ENCODE data around the gene ACOX1.
"Not testable (repeated sequence)": the region's sequence is repeated elsewhere in the genome, so short reads cannot be mapped to it uniquely, and the experiment has no call there.

DNA sequence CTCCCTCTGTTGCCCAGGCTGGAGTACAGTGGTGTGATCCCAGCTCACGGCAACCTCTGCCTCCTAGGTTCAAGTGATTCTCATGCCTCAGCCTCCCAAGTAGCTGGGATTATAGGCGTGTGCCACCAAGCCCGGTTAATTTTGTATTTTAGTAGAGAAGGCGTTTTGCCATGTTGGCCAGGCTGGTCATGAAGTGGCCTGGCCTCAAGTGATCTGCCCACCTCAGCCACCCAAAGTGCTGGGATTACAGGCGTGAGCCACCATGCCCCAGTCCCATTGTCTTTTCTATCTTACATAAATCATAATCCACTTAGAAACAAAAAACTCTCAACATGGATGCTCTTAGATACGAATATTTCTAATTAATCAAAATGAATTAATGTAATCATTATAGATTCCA is 3.8 kb downstream of the ACOX1 start:
- TF ChIP-seq, protein P1, sequence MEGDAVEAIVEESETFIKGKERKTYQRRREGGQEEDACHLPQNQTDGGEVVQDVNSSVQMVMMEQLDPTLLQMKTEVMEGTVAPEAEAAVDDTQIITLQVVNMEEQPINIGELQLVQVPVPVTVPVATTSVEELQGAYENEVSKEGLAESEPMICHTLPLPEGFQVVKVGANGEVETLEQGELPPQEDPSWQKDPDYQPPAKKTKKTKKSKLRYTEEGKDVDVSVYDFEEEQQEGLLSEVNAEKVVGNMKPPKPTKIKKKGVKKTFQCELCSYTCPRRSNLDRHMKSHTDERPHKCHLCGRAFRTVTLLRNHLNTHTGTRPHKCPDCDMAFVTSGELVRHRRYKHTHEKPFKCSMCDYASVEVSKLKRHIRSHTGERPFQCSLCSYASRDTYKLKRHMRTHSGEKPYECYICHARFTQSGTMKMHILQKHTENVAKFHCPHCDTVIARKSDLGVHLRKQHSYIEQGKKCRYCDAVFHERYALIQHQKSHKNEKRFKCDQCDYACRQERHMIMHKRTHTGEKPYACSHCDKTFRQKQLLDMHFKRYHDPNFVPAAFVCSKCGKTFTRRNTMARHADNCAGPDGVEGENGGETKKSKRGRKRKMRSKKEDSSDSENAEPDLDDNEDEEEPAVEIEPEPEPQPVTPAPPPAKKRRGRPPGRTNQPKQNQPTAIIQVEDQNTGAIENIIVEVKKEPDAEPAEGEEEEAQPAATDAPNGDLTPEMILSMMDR (IDR thresholded peaks at IDR 0.05), result not testable (repeated sequence)
- TF ChIP-seq ZNF121 (CRISPR knock-in tag; IDR thresholded peaks at IDR 0.05); ESRRA (CRISPR knock-in tag; IDR thresholded peaks at IDR 0.05; ENCODE audit: borderline replicate concordance): not testable (repeated sequence)
- TF ChIP-seq, protein P2, sequence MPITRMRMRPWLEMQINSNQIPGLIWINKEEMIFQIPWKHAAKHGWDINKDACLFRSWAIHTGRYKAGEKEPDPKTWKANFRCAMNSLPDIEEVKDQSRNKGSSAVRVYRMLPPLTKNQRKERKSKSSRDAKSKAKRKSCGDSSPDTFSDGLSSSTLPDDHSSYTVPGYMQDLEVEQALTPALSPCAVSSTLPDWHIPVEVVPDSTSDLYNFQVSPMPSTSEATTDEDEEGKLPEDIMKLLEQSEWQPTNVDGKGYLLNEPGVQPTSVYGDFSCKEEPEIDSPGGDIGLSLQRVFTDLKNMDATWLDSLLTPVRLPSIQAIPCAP (CRISPR knock-in tag; IDR thresholded peaks at IDR 0.05), result not testable (repeated sequence)
- TF ChIP-seq, protein P3, sequence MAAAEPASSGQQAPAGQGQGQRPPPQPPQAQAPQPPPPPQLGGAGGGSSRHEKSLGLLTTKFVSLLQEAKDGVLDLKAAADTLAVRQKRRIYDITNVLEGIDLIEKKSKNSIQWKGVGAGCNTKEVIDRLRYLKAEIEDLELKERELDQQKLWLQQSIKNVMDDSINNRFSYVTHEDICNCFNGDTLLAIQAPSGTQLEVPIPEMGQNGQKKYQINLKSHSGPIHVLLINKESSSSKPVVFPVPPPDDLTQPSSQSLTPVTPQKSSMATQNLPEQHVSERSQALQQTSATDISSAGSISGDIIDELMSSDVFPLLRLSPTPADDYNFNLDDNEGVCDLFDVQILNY (CRISPR knock-in tag; IDR thresholded peaks at IDR 0.05), result not testable (repeated sequence)
- TF ChIP-seq, protein P4, sequence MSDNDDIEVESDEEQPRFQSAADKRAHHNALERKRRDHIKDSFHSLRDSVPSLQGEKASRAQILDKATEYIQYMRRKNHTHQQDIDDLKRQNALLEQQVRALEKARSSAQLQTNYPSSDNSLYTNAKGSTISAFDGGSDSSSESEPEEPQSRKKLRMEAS (CRISPR knock-in tag; IDR thresholded peaks at IDR 0.05), result not testable (repeated sequence)

Measured in WTC11 (cell line).